ENCODE data around the gene TMC5. TPM values are rescaled to one million over a fixed set of nuclear protein-coding genes. Genes with fewer than 3 reads are reported as not detected.

Gene TMC5
- total RNA-seq, 1 experiment from 2014 or later, result 15.7 TPM

DNA sequence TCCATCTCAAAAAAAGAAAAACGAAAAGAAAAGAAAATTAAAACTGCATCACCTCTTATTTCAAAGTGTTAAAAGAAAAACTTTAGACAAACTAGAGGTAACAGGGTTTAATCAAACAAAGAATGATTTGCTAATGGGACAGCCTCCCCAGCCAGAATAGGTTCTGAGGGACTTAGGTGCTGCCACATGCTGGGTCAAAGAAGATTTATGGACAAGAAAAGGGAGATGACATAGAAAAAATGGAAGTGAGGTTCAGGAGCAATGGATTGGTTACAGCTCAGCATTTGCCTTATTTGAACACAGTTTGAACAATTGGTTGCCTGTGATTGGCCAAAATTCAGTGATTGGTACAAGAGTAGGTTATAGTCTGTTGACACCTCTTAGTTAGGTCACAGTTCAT is 21.1 kb downstream of the TMC5 start:
- ChIA-PET CTCF (no interaction called here), POLR2A (interaction anchor here (0.8 kb wide), 1 partner anchor 19 kb away, joined by 3 read pairs; no protein-coding TSS in a partner anchor), RAD21 (ENCODE audit: low non-redundant PET in 1 of 2, low total read pairs in 2 of 2, uncharacterized antibody in 2 of 2, unreplicated experiment in 2 of 2) (no interaction called here)
- intact Hi-C loops (cut with micrococcal nuclease), result no loop called here
- Histone ChIP-seq H3K27ac (ENCODE audit: low read depth, low read length) (no peak overlapping the region), H3K9me3 (ENCODE audit: control insufficient read depth in 1 of 2, insufficient read depth in 1 of 2, low read depth in 1 of 2, low read length in 2 of 2) (no peaks in the 10 kb centered on the region), H3K4me1 (ENCODE audit: control insufficient read depth in 1 of 2, insufficient read depth in 2 of 2, low read length in 2 of 2) (no peaks in the 10 kb centered on the region), H4K20me1 (ENCODE audit: insufficient read depth) (no peaks in the 10 kb centered on the region), H3K79me2 (ENCODE audit: insufficient read depth, low read length) (no peaks in the 10 kb centered on the region), H3K4me2 (ENCODE audit: low read length) (no peak overlapping the region), H3K36me3 (ENCODE audit: control insufficient read depth in 1 of 2, insufficient read depth in 2 of 2, low read length in 2 of 2) (no peaks in the 10 kb centered on the region), H2AFZ (ENCODE audit: low read depth, low read length, poor library complexity, severe bottlenecking) (no peak overlapping the region), H3K4me3 (replicated peaks in 1 of 2; ENCODE audit: low read depth in 1 of 2, low read length in 2 of 2) (no peak overlapping the region), H3K9ac (ENCODE audit: low read length) (no peak overlapping the region), H3K27me3 (ENCODE audit: insufficient read depth, low read length) (no peaks in the 10 kb centered on the region), H3K9me2 (ENCODE audit: insufficient read depth) (no peaks in the 10 kb centered on the region)
- no TSS peak for BruUV-seq (replicated peaks)
- TF ChIP-seq SP1 (IDR thresholded peaks at IDR 0.05; ENCODE audit: low read depth) (no peak), POLR2AphosphoS5 (IDR thresholded peaks at IDR 0.05; ENCODE audit: low read depth, low read length) (no peak)
- DNase-seq (ENCODE audit: low read depth, low spot score) (no peak), ATAC-seq (no peak)

DNA sequence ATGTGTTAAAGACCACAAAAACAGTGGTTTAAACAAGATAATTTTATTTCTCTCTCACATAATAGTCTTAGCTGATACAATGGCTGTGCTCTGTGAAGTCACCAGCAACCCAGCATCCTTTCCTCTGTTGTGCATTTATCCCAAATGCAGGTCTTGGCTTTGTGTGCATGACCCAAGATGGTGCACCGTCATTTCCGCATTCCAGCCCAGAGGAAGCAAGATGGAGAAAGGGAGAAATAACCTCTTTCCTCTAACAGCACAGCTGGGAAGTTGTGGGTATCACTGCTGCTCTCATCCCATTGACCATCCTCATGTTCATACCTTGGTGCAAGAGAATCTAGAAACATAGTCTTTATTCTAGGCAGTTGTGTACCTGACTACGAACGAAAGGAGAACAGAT is 21.8 kb downstream of the TMC5 start:
- ATAC-seq, result no peak
- CTCF ChIA-PET, result no interaction called here

DNA sequence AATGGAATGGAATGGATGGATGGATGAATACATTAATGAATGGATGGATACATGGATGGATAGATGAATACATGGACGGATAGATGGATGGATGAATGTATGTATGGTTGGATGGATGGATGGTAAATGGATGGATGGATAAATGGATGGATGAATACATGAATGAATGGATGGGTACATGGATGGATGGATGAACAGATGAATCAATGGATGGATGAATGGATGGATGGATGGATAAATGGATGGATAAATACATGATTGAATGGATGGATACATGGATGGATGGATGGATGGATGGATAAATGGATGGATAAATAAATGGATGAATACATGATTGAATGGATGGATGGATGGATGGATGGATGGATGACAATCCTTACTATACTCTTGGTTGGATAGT is 26.0 kb downstream of the TMC5 start:
- ChIA-PET RAD21 (ENCODE audit: low non-redundant PET in 1 of 2, low total read pairs in 2 of 2, uncharacterized antibody in 2 of 2, unreplicated experiment in 2 of 2) (no interaction called here), POLR2A (no interaction called here), CTCF (no interaction called here)
- Histone ChIP-seq H3K9ac (ENCODE audit: low read length) (no peak overlapping the region), H3K36me3 (ENCODE audit: control insufficient read depth in 1 of 2, insufficient read depth in 2 of 2, low read length in 2 of 2) (peaks cover 0 to 7% of the 10 kb centered on the region in 2 experiments; a peak in 1 of 4 replicates), H3K27me3 (ENCODE audit: insufficient read depth, low read length) (no peaks in the 10 kb centered on the region), H3K4me3 (replicated peaks in 1 of 2; ENCODE audit: low read depth in 1 of 2, low read length in 2 of 2) (no peak overlapping the region), H3K9me2 (ENCODE audit: insufficient read depth) (no peaks in the 10 kb centered on the region), H2AFZ (ENCODE audit: low read depth, low read length, poor library complexity, severe bottlenecking) (no peak overlapping the region), H3K27ac (ENCODE audit: low read depth, low read length) (no peak overlapping the region), H3K4me1 (ENCODE audit: control insufficient read depth in 1 of 2, insufficient read depth in 2 of 2, low read length in 2 of 2) (no peaks in the 10 kb centered on the region), H3K9me3 (ENCODE audit: control insufficient read depth in 1 of 2, insufficient read depth in 1 of 2, low read depth in 1 of 2, low read length in 2 of 2) (peaks cover 0 to 6% of the 10 kb centered on the region in 2 experiments; a peak in 1 of 4 replicates), H4K20me1 (ENCODE audit: insufficient read depth) (no peaks in the 10 kb centered on the region), H3K79me2 (ENCODE audit: insufficient read depth, low read length) (no peaks in the 10 kb centered on the region), H3K4me2 (ENCODE audit: low read length) (no peak overlapping the region)
- intact Hi-C loops (cut with micrococcal nuclease), result no loop called here
- DNase-seq (ENCODE audit: low read depth, low spot score) (no peak), ATAC-seq (no peak)
- BruUV-seq (replicated peaks), result no TSS peak
- TF ChIP-seq EZH2 (IDR thresholded peaks at IDR 0.05) (no peak), ZFX (IDR thresholded peaks at IDR 0.05) (no peak), RAD21 (IDR thresholded peaks at IDR 0.05; ENCODE audit: low read depth) (no peak)
- TF ChIP-seq, protein P1, sequence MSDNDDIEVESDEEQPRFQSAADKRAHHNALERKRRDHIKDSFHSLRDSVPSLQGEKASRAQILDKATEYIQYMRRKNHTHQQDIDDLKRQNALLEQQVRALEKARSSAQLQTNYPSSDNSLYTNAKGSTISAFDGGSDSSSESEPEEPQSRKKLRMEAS (IDR thresholded peaks at IDR 0.05), result no peak
- TF ChIP-seq, protein P2, sequence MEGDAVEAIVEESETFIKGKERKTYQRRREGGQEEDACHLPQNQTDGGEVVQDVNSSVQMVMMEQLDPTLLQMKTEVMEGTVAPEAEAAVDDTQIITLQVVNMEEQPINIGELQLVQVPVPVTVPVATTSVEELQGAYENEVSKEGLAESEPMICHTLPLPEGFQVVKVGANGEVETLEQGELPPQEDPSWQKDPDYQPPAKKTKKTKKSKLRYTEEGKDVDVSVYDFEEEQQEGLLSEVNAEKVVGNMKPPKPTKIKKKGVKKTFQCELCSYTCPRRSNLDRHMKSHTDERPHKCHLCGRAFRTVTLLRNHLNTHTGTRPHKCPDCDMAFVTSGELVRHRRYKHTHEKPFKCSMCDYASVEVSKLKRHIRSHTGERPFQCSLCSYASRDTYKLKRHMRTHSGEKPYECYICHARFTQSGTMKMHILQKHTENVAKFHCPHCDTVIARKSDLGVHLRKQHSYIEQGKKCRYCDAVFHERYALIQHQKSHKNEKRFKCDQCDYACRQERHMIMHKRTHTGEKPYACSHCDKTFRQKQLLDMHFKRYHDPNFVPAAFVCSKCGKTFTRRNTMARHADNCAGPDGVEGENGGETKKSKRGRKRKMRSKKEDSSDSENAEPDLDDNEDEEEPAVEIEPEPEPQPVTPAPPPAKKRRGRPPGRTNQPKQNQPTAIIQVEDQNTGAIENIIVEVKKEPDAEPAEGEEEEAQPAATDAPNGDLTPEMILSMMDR (IDR thresholded peaks at IDR 0.05 in 2 of 3, conservative IDR thresholded peaks at IDR 0.05 in 1 of 3; ENCODE audit: borderline replicate concordance in 1 of 3, insufficient read depth in 1 of 3, low read depth in 2 of 3, low read length in 2 of 3), result no peak
- TF ChIP-seq, protein P3, sequence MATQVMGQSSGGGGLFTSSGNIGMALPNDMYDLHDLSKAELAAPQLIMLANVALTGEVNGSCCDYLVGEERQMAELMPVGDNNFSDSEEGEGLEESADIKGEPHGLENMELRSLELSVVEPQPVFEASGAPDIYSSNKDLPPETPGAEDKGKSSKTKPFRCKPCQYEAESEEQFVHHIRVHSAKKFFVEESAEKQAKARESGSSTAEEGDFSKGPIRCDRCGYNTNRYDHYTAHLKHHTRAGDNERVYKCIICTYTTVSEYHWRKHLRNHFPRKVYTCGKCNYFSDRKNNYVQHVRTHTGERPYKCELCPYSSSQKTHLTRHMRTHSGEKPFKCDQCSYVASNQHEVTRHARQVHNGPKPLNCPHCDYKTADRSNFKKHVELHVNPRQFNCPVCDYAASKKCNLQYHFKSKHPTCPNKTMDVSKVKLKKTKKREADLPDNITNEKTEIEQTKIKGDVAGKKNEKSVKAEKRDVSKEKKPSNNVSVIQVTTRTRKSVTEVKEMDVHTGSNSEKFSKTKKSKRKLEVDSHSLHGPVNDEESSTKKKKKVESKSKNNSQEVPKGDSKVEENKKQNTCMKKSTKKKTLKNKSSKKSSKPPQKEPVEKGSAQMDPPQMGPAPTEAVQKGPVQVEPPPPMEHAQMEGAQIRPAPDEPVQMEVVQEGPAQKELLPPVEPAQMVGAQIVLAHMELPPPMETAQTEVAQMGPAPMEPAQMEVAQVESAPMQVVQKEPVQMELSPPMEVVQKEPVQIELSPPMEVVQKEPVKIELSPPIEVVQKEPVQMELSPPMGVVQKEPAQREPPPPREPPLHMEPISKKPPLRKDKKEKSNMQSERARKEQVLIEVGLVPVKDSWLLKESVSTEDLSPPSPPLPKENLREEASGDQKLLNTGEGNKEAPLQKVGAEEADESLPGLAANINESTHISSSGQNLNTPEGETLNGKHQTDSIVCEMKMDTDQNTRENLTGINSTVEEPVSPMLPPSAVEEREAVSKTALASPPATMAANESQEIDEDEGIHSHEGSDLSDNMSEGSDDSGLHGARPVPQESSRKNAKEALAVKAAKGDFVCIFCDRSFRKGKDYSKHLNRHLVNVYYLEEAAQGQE (IDR thresholded peaks at IDR 0.05; ENCODE audit: low read depth), result no peak

More for the DNA sequence above, 21.8 kb downstream of the TMC5 start:
- H4K20me1 ChIP-seq (ENCODE audit: insufficient read depth), result no peaks in the 10 kb centered on the region
- BruUV-seq (replicated peaks), result no TSS peak
- H3K9ac ChIP-seq (ENCODE audit: low read length), result no peak overlapping the region
- no peaks in the 10 kb centered on the region for H3K27me3 ChIP-seq (ENCODE audit: insufficient read depth, low read length)
- no peak overlapping the region for H3K4me2 ChIP-seq (ENCODE audit: low read length)
- H3K36me3 ChIP-seq (ENCODE audit: control insufficient read depth in 1 of 2, insufficient read depth in 2 of 2, low read length in 2 of 2), result no peaks in the 10 kb centered on the region
- no peaks in the 10 kb centered on the region for H3K9me3 ChIP-seq (ENCODE audit: control insufficient read depth in 1 of 2, insufficient read depth in 1 of 2, low read depth in 1 of 2, low read length in 2 of 2)
- no peaks in the 10 kb centered on the region for H3K9me2 ChIP-seq (ENCODE audit: insufficient read depth)
- TF ChIP-seq SIN3A (IDR thresholded peaks at IDR 0.05; ENCODE audit: low read depth), result no peak
- TF ChIP-seq JUND (IDR thresholded peaks at IDR 0.05), result no peak
- TF ChIP-seq ZFX (IDR thresholded peaks at IDR 0.05), result no peak
- no peak for DNase-seq (ENCODE audit: low read depth, low spot score)
- no peaks in the 10 kb centered on the region for H3K79me2 ChIP-seq (ENCODE audit: insufficient read depth, low read length)
- intact Hi-C loops (cut with micrococcal nuclease), result no loop called here
- ChIA-PET RAD21 (ENCODE audit: low non-redundant PET in 1 of 2, low total read pairs in 2 of 2, uncharacterized antibody in 2 of 2, unreplicated experiment in 2 of 2) (no interaction called here), POLR2A (no interaction called here)
- H2AFZ ChIP-seq (ENCODE audit: low read depth, low read length, poor library complexity, severe bottlenecking), result no peak overlapping the region
- no peaks in the 10 kb centered on the region for H3K4me1 ChIP-seq (ENCODE audit: control insufficient read depth in 1 of 2, insufficient read depth in 2 of 2, low read length in 2 of 2)
- H3K27ac ChIP-seq (ENCODE audit: low read depth, low read length), result no peak overlapping the region
- H3K4me3 ChIP-seq (replicated peaks in 1 of 2; ENCODE audit: low read depth in 1 of 2, low read length in 2 of 2), result no peak overlapping the region
